ENCODE data around the gene AMACR.

The AMACR gene

GRCh38 chr5:34005211-34005610, 2.6 kb downstream of the AMACR start:
- no peak for DNase-seq

DNA sequence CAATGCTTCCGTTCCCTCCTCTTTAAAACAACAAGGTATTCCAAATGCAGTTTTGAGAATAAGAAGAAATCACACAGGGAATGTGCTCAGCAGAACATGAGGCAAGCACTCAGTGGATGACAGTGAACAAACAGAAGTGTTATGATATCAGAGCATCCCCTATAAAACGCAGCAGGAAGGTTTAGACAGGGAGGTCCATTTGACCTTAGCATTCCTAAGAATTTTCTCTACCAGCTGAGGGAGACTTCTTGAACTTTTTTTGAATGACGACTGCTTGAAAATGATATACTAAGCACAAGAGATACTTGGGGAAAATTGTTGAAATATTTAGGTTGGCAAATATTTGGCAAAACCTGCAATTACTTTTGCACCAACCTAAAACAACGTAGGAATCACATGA, 3.9 kb downstream of the AMACR start:
- no peak for DNase-seq

DNA sequence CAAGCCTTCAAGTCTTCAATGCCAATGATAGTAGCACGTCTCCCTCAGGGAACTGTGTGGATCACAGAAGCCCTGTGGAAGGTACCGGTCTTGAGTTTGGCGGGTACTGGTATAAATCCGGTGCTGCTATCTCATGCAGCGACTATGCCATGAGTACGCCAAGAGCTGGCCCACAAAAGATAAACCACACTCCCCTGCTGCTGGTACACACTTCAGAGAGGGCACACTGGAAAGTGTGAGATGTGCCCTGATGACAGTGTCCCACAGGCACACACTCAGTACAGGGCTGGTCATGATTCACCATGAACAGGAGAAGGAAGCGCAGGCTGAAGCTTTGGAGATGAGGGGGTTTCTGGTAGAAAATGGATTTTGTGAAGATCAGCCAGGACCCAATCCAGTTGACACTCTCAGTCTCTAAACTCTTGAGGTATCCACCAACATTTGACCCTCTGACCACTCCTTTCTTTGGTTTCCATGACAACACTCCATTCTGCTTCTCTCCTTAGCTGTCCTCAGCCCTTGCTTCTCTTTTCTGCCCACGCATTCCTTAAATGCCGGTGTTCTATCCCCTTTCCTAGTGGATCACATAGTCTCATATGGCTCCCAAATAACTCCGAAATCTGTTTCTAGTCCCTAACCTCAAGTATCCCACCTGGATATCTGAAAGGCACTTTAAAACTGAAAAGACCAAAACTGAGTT, 5.1 kb downstream of the AMACR start:
- no peak for DNase-seq

GRCh38 chr5:34001241-34001841, 6.5 kb downstream of the AMACR start:
- no peak for DNase-seq

DNA sequence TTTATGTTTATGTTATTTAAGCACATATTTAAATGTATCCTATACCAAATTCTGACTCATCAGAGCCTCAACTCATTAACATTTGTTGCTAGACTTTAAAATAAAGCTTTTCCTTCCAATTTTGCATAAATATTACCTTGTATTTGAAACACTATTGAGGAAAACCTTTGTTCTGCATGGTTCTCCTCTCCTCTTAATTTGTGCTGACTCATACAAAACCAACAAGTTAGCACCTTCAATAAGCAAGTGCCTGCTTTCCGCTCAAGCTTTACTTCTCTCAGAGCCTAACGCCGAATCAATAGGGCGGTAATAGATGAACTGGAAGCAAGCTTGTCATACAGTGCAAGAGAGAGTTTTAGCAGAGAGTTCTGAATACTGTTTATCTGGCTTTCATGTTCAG, 7.9 kb downstream of the AMACR start:
- no peak for DNase-seq

DNA sequence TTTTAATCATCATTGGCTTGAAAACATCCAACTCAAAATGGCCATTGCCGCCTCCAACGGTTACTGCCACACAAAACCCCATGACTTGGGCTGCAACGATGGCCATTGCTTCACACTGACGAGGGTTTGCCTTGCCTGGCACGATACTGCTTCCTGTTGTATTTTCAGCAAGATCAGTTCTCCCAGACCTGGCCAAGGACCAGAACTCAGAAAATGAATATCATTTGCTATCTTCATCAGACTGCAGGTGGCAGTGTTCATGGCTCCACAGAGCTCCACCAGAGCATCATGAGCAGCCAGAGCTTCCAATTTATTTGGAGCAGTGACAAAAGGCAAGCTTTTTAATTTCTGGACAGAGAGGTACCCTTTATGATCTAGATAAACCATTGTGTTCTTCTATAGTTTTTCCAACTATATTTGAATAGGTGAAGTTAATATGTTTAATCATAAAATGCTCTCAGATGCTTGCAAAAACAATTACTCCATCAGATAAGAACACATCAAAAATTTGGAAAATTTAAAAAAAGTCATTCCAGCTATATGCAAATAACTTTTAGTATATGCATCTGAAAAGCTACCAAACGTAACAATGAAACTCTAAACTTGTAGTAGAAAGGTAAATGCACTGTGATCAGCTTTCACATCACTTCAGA, 10.4 kb downstream of the AMACR start:
- peak; percentile 85 for DNase-seq

GRCh38 chr5:33995865-33996264, 12.0 kb downstream of the AMACR start:
- DNase-seq: no peak

- no peak for DNase-seq
Measured at GRCh38 chr5:33994845-33995244, 13.0 kb downstream of the AMACR start.

GRCh38 chr5:33992864-33993263, 15.0 kb downstream of the AMACR start:
- DNase-seq: no peak

DNA sequence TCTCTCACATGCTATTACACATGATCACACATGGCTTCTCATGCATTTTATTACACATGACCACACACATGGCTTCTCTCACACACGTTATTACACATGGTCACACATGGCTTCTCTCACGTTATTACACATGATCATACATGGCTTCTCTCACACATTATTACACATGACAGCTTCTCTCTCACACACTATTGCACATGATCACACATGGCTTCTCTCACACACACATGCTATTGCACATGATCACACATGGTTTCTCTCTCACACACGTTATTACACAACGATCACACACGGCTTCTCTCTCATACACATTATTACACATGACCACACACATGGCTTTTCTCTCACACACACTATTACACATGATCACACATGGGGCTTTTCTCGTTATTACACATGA, 22.4 kb downstream of the AMACR start:
- DNase-seq: no peak

- no peak for DNase-seq
Measured at GRCh38 chr5:33984671-33985124, 23.2 kb downstream of the AMACR start, which contains the start of gene SLC45A2. Gene SLC45A2 (minus strand): TSS chr5:33984693. CDS start chr5:33984583, 110 bp downstream.

- DNase-seq: no peak
Measured at GRCh38 chr5:33984178-33984577, 23.7 kb downstream of the AMACR start.

DNA sequence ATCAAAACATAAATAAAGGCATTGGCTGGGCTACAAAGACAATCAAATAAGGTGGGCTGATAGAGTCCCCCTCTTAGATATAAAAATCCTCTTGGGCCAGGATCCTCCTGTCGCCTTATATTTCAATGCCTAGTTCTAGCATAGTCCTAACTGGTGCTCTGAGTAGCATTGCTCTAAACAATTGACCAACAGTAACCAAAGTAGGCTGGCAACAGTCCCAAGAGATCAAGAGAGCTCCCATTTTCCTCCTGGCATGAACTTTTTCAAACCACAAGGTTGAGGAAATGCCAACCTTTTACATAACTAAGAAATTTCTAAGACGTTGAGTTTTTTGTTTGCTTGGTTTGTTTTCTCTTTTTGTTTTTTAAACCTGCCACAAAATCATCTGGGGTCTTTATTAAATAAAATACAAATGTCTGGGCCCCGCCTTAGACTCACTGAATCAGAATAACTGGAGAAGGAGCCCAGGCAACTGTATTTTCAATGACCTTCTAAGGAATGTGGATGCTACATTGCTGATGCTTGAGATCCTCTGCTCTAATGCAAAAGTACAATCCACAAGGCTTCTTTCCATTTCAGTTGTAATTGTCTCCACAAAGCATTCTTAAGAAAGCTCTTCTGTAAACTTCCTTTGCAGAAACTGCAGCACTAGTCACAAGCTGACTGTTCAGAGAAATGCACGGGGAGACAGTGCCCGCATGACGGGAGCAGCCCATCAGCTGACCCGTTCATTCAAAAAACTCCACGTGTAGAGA, 26.3 kb downstream of the AMACR start:
- DNase-seq: no peak

DNA sequence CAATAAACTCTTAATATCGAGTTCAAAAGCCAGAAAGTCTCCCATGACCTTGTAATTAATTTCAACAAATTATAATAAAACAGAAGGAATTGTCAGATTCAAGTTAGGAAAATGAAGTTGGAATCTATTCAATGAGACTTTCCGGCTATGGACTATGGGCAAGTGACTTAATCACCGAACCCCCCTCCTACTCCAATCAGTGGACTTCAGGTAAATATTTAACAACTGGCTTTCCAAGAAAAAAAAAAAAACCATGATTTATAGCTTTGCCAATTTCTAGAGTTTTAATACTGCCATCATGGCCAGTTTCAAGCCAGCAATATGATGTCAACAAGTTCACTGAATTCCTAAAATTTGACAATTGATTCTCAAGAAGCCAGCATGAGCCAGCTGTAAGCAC, 27.8 kb downstream of the AMACR start:
- DNase-seq: no peak

DNA sequence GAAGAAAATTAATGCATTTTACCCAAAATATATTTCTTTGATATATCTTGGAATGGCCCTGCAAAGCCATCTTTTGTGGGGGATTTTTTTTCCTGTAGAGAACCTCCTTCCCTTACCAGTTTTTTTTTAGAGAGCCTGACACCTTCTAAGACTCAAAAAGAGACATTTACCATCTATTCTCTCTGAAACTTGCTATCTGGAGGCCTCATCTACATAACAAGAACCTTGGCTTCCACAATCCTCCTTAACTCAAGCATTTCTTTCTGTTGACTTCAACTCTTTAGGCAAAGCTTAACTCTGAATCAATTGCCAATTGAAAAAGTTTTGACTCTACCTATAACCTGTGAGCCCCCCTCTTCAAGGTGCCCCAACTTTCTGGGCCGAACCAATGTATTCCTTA, 29.5 kb downstream of the AMACR start:
- no peak for DNase-seq

DNA sequence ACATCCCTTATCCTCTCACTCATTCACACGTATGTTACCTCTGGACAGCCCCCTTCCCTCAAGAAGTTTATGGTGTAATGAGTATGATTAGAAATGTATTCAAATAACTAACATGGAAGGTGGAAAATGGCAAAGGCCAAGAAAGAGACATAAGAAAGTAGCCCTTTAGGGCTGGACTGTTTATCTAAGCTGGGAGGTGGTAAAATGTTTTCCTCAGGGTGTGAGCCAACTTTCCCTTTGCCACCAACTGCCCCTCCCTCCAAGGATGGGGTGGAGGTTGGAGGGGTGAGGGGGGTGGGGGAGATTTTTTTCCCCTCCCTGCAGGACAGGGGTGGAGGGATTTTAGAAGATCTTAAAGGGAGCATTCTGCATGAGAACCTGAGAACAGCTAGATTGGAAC, 31.5 kb downstream of the AMACR start:
- DNase-seq: no peak

- DNase-seq: no peak
Measured at GRCh38 chr5:33975852-33976251, 32.0 kb downstream of the AMACR start.

DNA sequence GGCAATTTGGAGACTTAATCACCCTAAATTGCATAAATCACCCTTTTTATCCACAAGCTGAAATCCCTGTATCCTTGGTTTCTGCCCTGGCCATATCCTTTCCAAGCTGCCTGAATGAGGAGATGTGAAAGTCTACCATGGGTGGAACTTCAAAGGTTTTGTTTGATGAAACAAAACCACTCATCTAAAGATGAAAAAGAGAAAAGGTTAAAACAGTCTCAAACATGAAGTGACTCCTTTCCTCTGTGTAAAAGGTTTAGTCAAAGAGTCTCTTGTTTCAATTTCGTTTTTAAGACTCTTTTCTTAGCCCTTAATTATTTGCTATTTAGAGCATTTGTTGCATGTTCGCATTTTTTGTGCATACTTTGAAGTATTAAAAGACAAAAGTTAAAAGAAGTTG, 34.6 kb downstream of the AMACR start:
- DNase-seq: no peak

DNA sequence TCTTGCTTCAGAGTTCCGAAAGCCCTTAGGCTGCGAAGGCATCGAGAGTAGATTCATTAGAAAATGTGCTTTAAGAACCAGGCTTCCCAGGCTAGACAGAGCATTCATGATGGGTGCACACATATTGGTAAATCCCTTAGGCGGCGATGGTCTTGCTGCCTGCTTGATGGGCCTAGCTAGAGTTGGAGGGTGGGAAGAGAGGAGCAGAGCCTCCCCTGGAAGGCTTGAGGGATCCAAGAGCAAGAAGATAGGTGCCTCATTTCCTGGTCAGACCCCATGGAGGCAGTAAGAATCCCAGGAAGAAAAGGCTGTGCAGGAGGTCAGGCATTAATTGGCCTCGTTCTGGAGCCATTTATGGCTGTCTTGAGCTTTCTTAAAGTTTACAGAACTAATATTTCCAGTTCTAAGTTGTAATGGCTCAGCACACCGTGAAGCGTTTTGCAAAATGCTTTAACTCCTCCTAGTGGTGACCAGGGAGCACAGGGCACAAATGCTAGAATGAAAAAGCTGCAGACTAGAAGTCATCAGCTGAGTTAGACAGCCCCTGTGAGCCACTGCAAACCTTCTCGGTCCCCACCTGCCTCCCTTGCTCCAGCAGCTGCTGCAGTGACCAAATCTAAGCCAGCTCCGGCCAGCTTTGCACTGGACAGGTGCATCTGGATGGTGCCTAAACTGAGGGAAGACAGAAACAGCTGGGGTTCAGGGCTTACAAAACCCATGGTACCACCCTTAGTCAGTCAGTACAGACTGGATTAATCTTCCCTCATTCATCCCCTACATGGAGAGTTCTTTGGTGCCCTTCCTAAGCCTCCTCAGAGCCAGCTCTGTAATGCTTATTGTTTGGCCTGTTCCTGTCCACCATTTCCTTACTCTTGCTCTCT, 38.0 kb downstream of the AMACR start:
- peak; percentile 67 for DNase-seq

DNA sequence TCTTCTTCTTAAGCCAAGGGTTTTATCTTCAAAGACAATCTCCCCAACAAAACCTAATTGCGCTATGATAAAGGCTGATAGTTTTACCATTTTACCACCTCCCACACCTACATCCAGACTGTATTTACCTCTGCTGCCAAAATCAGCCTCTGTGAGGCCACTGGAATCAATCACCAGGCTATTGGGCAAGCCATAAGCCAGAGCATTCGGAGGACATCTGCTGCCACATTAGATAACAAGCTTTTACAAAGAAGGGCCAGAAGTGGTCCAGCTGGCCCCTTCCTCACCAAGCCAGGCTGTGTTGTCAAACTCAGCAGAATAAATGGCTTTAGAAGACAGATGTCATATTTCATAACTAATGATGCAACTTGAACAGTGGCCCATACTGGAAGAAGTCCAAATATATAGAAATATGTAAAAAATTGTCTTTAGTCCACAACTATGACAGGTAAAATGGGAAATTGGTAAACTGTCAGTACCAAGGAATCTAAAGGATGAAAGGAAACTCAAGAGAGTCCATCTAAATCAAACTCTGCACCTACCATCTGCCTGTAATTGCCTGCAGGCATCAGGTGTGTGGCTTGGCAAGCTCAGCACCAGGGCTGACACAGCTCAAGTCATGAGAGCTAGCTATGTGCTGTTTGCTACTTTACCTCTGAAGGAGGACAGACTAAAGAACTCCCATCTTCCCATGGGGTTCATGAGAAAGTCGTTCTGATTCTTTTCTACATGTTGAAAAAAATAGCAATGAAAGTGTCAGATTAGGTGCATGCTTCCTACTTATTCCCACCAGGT, 39.4 kb downstream of the AMACR start:
- DNase-seq: no peak

GRCh38 chr5:33966805-33967204, 41.0 kb downstream of the AMACR start:
- DNase-seq: no peak

Data from hematopoietic multipotent progenitor cell treated with erythropoietin and hydrocortisone succinate and interleukin-3 and kit ligand, for 4 days (in vitro differentiated cells).